ENCODE measurements around the gene DOP1A. TPM values are rescaled to one million over a fixed set of nuclear protein-coding genes. Genes with fewer than 3 reads are reported as not detected.
A peak's percentile ranks its signal among the peaks of the same experiment; 100 is the strongest.

Gene DOP1A
- total RNA-seq, 4 donors from 2014 or later, result 33.2 to 46.9 (median 34.1) TPM

DNA sequence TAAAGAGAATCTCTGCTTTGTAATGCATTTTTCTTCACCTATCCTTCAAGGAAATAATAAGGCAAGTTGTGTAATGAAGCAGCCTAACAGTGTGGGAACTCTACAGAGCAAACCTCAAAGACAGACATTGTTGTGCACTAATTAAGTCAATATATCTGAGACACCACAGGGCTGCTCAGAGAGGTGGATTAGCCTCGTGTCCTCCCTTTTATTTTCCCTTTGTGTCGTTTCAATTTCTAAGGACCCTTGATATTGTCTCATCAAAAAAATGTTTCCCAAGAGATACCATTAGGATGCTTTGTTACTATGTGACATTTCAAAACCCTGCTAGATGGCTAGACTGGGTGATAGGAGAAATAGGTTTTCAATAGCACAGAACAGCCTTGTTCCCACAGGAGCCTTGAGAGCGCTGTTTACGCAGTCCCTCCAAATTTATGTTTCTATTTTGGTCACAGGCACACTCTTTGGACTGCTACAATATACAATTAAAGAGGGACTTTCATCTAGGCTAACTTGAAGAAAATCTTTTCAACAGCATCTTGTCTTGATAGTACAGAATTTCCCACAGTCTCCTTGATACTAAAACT, 24.9 kb upstream of the DOP1A start:
- intact Hi-C loops (cut with DNase I), result no loop called here
- WGBS, result 53% methylated on average over 4 of the region's 4 CpGs

DNA sequence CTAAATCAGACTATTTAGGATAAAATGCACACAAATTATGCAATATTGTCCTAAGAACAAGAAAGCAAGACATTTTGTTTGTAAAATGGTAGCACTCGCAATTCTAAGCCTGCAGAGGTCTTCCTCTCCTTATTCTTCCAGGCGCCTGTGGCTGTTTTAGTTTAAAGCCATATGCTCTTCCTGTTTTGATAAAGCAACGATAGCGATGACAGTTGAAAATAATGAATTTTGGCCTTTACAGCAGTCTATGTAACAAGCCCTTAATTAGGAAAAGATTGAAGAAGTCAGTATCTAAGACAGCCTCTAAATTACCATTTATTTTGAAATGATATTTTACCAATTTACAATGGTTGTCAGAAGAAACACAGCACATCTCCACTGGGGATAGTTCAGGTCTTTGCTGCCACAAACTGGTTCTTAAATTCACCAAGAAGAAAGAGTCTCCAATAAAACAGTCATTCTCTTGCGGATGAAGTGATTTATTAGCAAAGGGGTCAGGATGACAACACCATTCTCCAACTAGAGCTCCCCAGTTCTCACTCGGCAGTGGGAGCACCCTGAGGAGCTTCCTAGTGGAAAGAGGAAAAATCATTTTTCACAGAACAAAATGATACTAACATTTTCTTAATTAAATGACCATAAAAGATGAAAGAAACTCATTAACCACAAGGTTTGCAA, 23.2 kb upstream of the DOP1A start:
- Histone ChIP-seq H3K4me1 (peaks cover 0 to 24% (median 9%) of the 10 kb centered on the region in 4 donors), H3K27ac (replicated peaks in 1 of 4) (no peak overlapping the region), H3K4me3 (no peak overlapping the region), H3K36me3 (no peaks in the 10 kb centered on the region), H3K27me3 (no peaks in the 10 kb centered on the region), H3K9me3 (no peaks in the 10 kb centered on the region)
- intact Hi-C loops (cut with DNase I), result no loop called here
- DNase-seq (ENCODE audit: extremely low spot score), result no peak
- TF ChIP-seq, protein P1, sequence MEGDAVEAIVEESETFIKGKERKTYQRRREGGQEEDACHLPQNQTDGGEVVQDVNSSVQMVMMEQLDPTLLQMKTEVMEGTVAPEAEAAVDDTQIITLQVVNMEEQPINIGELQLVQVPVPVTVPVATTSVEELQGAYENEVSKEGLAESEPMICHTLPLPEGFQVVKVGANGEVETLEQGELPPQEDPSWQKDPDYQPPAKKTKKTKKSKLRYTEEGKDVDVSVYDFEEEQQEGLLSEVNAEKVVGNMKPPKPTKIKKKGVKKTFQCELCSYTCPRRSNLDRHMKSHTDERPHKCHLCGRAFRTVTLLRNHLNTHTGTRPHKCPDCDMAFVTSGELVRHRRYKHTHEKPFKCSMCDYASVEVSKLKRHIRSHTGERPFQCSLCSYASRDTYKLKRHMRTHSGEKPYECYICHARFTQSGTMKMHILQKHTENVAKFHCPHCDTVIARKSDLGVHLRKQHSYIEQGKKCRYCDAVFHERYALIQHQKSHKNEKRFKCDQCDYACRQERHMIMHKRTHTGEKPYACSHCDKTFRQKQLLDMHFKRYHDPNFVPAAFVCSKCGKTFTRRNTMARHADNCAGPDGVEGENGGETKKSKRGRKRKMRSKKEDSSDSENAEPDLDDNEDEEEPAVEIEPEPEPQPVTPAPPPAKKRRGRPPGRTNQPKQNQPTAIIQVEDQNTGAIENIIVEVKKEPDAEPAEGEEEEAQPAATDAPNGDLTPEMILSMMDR (IDR thresholded peaks at IDR 0.05), result no peak
- no peak for TF ChIP-seq POLR2AphosphoS5 (IDR thresholded peaks at IDR 0.05)
- TF ChIP-seq POLR2A (IDR thresholded peaks at IDR 0.05; ENCODE audit: low read depth), result no peak
- no peak for TF ChIP-seq EP300 (IDR thresholded peaks at IDR 0.05)
- WGBS, result 88% methylated on average over 6 of the region's 6 CpGs

More for the DNA sequence above, 24.9 kb upstream of the DOP1A start:
- H3K4me3 ChIP-seq, result peak overlapping the region in 3 of 4 donors; percentile 14 to 24 (median 16)
- no peak for TF ChIP-seq EP300 (IDR thresholded peaks at IDR 0.05)
- TF ChIP-seq, protein P1 (IDR thresholded peaks at IDR 0.05), result no peak
- no peak for TF ChIP-seq POLR2A (IDR thresholded peaks at IDR 0.05; ENCODE audit: low read depth)
- no peak for TF ChIP-seq POLR2AphosphoS5 (IDR thresholded peaks at IDR 0.05)
- H3K36me3 ChIP-seq, result no peaks in the 10 kb centered on the region
- no peaks in the 10 kb centered on the region for H3K27me3 ChIP-seq
- DNase-seq (ENCODE audit: extremely low spot score), result no peak
- H3K27ac ChIP-seq (replicated peaks in 1 of 4), result peak overlapping the region in 2 of 4 donors; percentile 20 to 44
- H3K4me1 ChIP-seq, result peaks cover 0 to 18% (median 7%) of the 10 kb centered on the region in 4 donors
- H3K9me3 ChIP-seq, result no peaks in the 10 kb centered on the region

DNA sequence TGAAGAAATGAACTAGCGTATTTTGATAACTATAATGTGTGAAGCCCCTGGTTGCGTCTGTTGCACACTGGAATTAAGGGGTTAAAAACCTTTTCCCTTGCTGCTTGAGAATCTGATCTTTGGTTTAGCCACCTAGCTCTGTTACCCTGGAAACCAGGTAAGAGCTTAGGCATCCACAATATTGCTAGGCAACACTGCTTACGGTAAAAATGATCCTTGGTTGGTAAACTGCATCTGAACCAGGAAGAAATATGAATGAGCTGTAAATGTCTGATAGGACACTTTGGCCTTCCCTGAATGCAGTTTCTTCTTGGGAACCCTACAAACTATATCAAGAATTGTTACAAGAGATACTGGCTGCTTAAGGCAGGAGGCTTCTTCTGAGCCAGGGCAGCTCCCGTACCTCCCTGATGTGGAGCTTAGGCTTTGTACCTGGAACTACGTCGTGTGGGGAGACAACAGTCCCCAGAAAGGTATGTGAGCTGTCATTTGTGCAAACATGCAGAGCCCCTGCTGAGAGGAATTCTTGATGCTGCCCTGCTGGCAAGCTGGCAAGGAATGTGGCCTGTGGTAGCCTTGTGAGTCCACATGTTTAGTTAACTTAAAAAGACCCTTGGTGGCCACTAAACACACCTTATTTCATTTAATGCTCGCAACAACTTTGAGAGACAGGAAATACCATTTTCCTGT, 20.3 kb upstream of the DOP1A start:
- 94% methylated on average over 7 of the region's 7 CpGs for WGBS
- Histone ChIP-seq H3K27ac (replicated peaks in 1 of 4) (no peak overlapping the region), H3K27me3 (no peaks in the 10 kb centered on the region), H3K4me1 (peaks cover 0 to 28% (median 19%) of the 10 kb centered on the region in 4 donors), H3K4me3 (no peak overlapping the region), H3K9me3 (no peaks in the 10 kb centered on the region), H3K36me3 (no peaks in the 10 kb centered on the region)
- TF ChIP-seq, protein P1 (IDR thresholded peaks at IDR 0.05), result no peak
- no peak for TF ChIP-seq POLR2AphosphoS5 (IDR thresholded peaks at IDR 0.05)
- no peak for TF ChIP-seq EP300 (IDR thresholded peaks at IDR 0.05)
- no peak for TF ChIP-seq POLR2A (IDR thresholded peaks at IDR 0.05; ENCODE audit: low read depth)
- intact Hi-C loops (cut with DNase I), result no loop called here
- no peak for DNase-seq (ENCODE audit: extremely low spot score)

DNA sequence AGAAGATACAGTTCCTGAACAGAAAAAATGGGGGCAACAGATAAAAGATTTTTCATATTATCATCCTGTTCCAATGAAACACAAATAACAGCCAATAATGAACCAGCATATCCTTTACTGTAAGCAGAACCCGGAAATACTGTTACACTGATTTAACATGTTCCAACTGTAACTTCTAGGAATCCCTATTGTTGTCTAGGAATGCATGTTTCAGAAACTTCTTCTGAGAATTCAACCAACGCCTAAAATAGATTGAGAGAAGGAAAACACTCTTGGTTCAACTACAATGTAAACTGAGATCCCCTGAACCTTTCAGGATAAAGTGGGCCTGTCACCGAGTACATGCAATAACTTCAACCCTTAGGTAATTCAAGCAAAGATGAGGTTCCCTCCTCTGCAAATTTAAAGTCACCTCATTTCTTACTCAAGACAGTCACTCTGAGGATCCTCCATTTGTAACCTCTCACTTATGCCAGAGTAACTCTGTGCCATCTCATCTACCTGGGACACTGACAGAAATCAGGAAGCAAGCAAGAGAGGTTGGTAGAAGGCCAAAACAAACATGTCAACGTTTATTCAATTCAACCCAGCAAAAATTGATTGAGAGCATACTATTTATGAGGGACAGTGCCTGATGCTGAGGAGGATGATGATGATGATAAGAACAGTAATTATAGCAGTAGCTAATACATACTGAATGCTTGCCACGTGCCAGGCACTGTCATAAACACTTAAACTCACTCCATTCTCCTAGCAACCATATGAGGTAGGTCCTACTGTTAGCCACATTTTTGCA, 15.9 kb upstream of the DOP1A start:
- H3K4me3 ChIP-seq, result no peak overlapping the region
- H3K36me3 ChIP-seq, result peaks cover 0 to 4% (median 0%) of the 10 kb centered on the region in 4 donors
- intact Hi-C loops (cut with DNase I), result loop anchor here (10.0 kb wide), 2 partner anchors 437 to 687 kb away; partner anchors contain the start of gene TPBG
- peak; percentile 2 for TF ChIP-seq EP300 (IDR thresholded peaks at IDR 0.05)
- no peak for TF ChIP-seq POLR2AphosphoS5 (IDR thresholded peaks at IDR 0.05)
- TF ChIP-seq, protein P1 (IDR thresholded peaks at IDR 0.05), result no peak
- no peak for TF ChIP-seq POLR2A (IDR thresholded peaks at IDR 0.05; ENCODE audit: low read depth)
- H3K4me1 ChIP-seq, result peaks cover 0 to 54% (median 31%) of the 10 kb centered on the region in 4 donors
- no peaks in the 10 kb centered on the region for H3K27me3 ChIP-seq
- DNase-seq (ENCODE audit: extremely low spot score), result no peak
- WGBS, result 38% methylated on average over 5 of the region's 5 CpGs
- peak overlapping the region in 1 of 4 donors; percentile 52 for H3K27ac ChIP-seq (replicated peaks in 1 of 4)
- H3K9me3 ChIP-seq, result no peaks in the 10 kb centered on the region
